Peyer's patch (tissue), 4 donors: ENCODE measurements around the gene BRPF1. TPM values are rescaled to one million over a fixed set of nuclear protein-coding genes. Genes with fewer than 3 reads are reported as not detected.

ENCODE experiments used
- DNase-seq, 3 donors: peaks; one replicate each; pipeline ENCODE4 v3.0.0-alpha.2; 2017 to 2019
- H3K27ac ChIP-seq, 4 donors: fragments of 200-600 bp; sonication (generic); one replicate each; pipeline ENCODE4 v1.5.1; 2016 to 2019
- H3K27me3 ChIP-seq, 2 donors: fragments of 200-600 bp; sonication (generic); one replicate each; pipeline ENCODE4 v1.5.1; 2019
- H3K36me3 ChIP-seq, 3 donors: fragments of 200-600 bp; sonication (generic); one replicate each; pipeline ENCODE4 v1.5.1; 2016 to 2019
- H3K4me1 ChIP-seq, 4 donors: fragments of 200-600 bp; sonication (generic); one replicate each; pipeline ENCODE4 v1.5.1; 2016 to 2019
- H3K4me3 ChIP-seq, 4 donors: fragments of 200-600 bp; sonication (generic); 1 replicate in 3 of 4; 2 replicates in 1 of 4; pipeline ENCODE4 v1.5.1; 2016 to 2019; ENCODE audit warnings: mild to moderate bottlenecking in 1 of 4
- H3K9me3 ChIP-seq, 4 donors: fragments of 200-600 bp; sonication (generic); one replicate each; pipeline ENCODE4 v1.5.1; 2016 to 2019; ENCODE audit warnings: mild to moderate bottlenecking in 1 of 4
- CTCF ChIP-seq, 6 experiments: fragments of 450-650 bp in 4 of 6; fragments of 200-600 bp in 2 of 6; sonication (generic) in 1 of 6; IDR thresholded peaks; one replicate each; pipeline ENCODE4 v1.5.1; 2017 to 2019; ENCODE audit warnings: antibody characterized with exemption in 6 of 6, mild to moderate bottlenecking in 3 of 6, moderate library complexity in 1 of 6
- POLR2A ChIP-seq, 2 donors: fragments of 450-650 bp; IDR thresholded peaks; one replicate each; pipeline ENCODE4 v1.5.1; 2017; ENCODE audit warnings: antibody characterized with exemption in 2 of 2, mild to moderate bottlenecking in 2 of 2, moderate library complexity in 2 of 2
- total RNA-seq, 4 donors: library from RNA; depleted of rRNA; stranded (reverse); fragments of >200 nt; gene quantifications; one replicate each; pipeline ENCODE4 v1.1.0, GENCODE V29; 2016

The BRPF1 gene
- total RNA-seq, 4 donors from 2014 or later: 16.8 to 43.7 (median 25.6) TPM

- no peaks in the 10 kb centered on the region for H3K27me3 ChIP-seq
- no peaks in the 10 kb centered on the region for H3K9me3 ChIP-seq
- TF ChIP-seq POLR2A (IDR thresholded peaks at IDR 0.05) (no peak), CTCF (IDR thresholded peaks at IDR 0.05) (no peak)
- H3K4me3 ChIP-seq: no peak overlapping the region
- no peak for DNase-seq
- H3K4me1 ChIP-seq: peaks cover 10 to 31% (median 17%) of the 10 kb centered on the region in 4 donors
- H3K36me3 ChIP-seq: peaks cover 0 to 42% (median 0%) of the 10 kb centered on the region in 3 donors
- H3K27ac ChIP-seq: peak overlapping the region in 3 of 4 donors; percentile 34 to 74 (median 68)
Measured at GRCh38 chr3:9779075-9779593, 47.6 kb downstream of the BRPF1 start.

GRCh38 chr3:9779721-9780457 lies 48.4 kb downstream of the BRPF1 start:
- Histone ChIP-seq H3K9me3 (no peaks in the 10 kb centered on the region), H3K27me3 (no peaks in the 10 kb centered on the region), H3K4me1 (peaks cover 10 to 31% (median 17%) of the 10 kb centered on the region in 4 donors), H3K27ac (peak overlapping the region; percentile 34 to 68 (median 51)), H3K36me3 (peaks cover 0 to 49% (median 0%) of the 10 kb centered on the region in 3 donors), H3K4me3 (no peak overlapping the region)
- TF ChIP-seq CTCF (IDR thresholded peaks at IDR 0.05) (no peak), POLR2A (IDR thresholded peaks at IDR 0.05) (no peak)
- peak in 2 of 3 donors; percentile 67 to 79 for DNase-seq

GRCh38 chr3:9780458-9780812 lies 48.9 kb downstream of the BRPF1 start:
- H3K4me3 ChIP-seq: no peak overlapping the region
- H3K9me3 ChIP-seq: no peaks in the 10 kb centered on the region
- peak overlapping the region; percentile 34 to 68 (median 51) for H3K27ac ChIP-seq
- DNase-seq: peak in 1 of 3 donors; percentile 20
- H3K27me3 ChIP-seq: no peaks in the 10 kb centered on the region
- TF ChIP-seq CTCF (IDR thresholded peaks at IDR 0.05) (no peak), POLR2A (IDR thresholded peaks at IDR 0.05) (no peak)
- H3K36me3 ChIP-seq: peaks cover 0 to 55% (median 0%) of the 10 kb centered on the region in 3 donors
- H3K4me1 ChIP-seq: peaks cover 10 to 31% (median 17%) of the 10 kb centered on the region in 4 donors

- H3K4me1 ChIP-seq: peaks cover 10 to 31% (median 17%) of the 10 kb centered on the region in 4 donors
- no peak for DNase-seq
- no peak overlapping the region for H3K4me3 ChIP-seq
- TF ChIP-seq POLR2A (IDR thresholded peaks at IDR 0.05) (no peak), CTCF (IDR thresholded peaks at IDR 0.05) (no peak)
- H3K36me3 ChIP-seq: peaks cover 0 to 59% (median 0%) of the 10 kb centered on the region in 3 donors
- no peaks in the 10 kb centered on the region for H3K27me3 ChIP-seq
- H3K9me3 ChIP-seq: no peaks in the 10 kb centered on the region
- peak overlapping the region in 3 of 4 donors; percentile 34 to 68 (median 57) for H3K27ac ChIP-seq
Measured at GRCh38 chr3:9780910-9781309, 49.4 kb downstream of the BRPF1 start.

GRCh38 chr3:9781551-9781950 lies 50.0 kb downstream of the BRPF1 start:
- Histone ChIP-seq H3K9me3 (no peaks in the 10 kb centered on the region), H3K4me3 (no peak overlapping the region), H3K4me1 (peaks cover 10 to 31% (median 17%) of the 10 kb centered on the region in 4 donors), H3K27me3 (no peaks in the 10 kb centered on the region), H3K36me3 (peaks cover 0 to 66% (median 0%) of the 10 kb centered on the region in 3 donors), H3K27ac (no peak overlapping the region)
- DNase-seq: peak in 1 of 3 donors; percentile 21
- TF ChIP-seq CTCF (IDR thresholded peaks at IDR 0.05): no peak
- TF ChIP-seq POLR2A (IDR thresholded peaks at IDR 0.05): no peak
